Mesenchymal stem cell (in vitro differentiated cells and primary cell): ENCODE measurements around the gene SPAG7.

Experiments used
- DNase-seq: peaks from one replicate; pipeline ENCODE4 v3.0.0-alpha.2; 2013
- H2AFZ ChIP-seq: one replicate; pipeline ENCODE4 v1.6.1; 2013; ENCODE audit warnings: low read depth, mild to moderate bottlenecking, control low read depth, inconsistent platforms, low read length, moderate library complexity
- H2AK5ac ChIP-seq: 2 replicates; pipeline ENCODE4 v1.6.1; 2013; ENCODE audit warnings: low read length, moderate library complexity, mild to moderate bottlenecking, inconsistent platforms; ENCODE audit not compliant: severe bottlenecking
- H2BK120ac ChIP-seq: one replicate; pipeline ENCODE4 v1.6.1; 2013; ENCODE audit warnings: low read depth, mild to moderate bottlenecking, inconsistent platforms, low read length, moderate library complexity
- H2BK12ac ChIP-seq, 2 experiments: one replicate each; pipeline ENCODE4 v1.6.1; 2013; ENCODE audit warnings: inconsistent platforms in 2 of 2, low read length in 2 of 2, mild to moderate bottlenecking in 2 of 2, moderate library complexity in 2 of 2, control low read depth in 1 of 2
- H2BK15ac ChIP-seq: one replicate; pipeline ENCODE4 v1.6.1; 2013; ENCODE audit warnings: mild to moderate bottlenecking, low read depth, inconsistent platforms; ENCODE audit not compliant: poor library complexity, severe bottlenecking
- H2BK5ac ChIP-seq: 2 replicates; pipeline ENCODE4 v1.6.1; 2013; ENCODE audit warnings: low read depth, mild to moderate bottlenecking, low read length, control low read depth, inconsistent platforms; ENCODE audit not compliant: poor library complexity, severe bottlenecking
- H3K14ac ChIP-seq, 2 experiments: one replicate each; pipeline ENCODE4 v1.6.1; 2013; ENCODE audit warnings: inconsistent platforms in 2 of 2, low read length in 2 of 2, control low read depth in 1 of 2, mild to moderate bottlenecking in 1 of 2, moderate library complexity in 1 of 2
- H3K18ac ChIP-seq, 2 experiments: one replicate each; pipeline ENCODE4 v1.6.1; 2013; ENCODE audit warnings: inconsistent platforms in 2 of 2, low read length in 2 of 2, control low read depth in 1 of 2, low read depth in 1 of 2, mild to moderate bottlenecking in 1 of 2
- H3K23ac ChIP-seq, 2 experiments: one replicate each; pipeline ENCODE4 v1.6.1; 2013; ENCODE audit warnings: inconsistent platforms in 2 of 2, low read length in 2 of 2, mild to moderate bottlenecking in 2 of 2, moderate library complexity in 2 of 2, control low read depth in 1 of 2
- H3K27ac ChIP-seq: 2 replicates; pipeline ENCODE4 v1.5.1; 2013; ENCODE audit warnings: mild to moderate bottlenecking, moderate library complexity, low read length, control low read depth, inconsistent platforms; ENCODE audit not compliant: poor library complexity, severe bottlenecking
- H3K27me3 ChIP-seq, 2 experiments: 2 replicates each; pipeline versions ENCODE4 v1.6.1 to v1.7.0; 2013; ENCODE audit warnings: low read length in 2 of 2, mild to moderate bottlenecking in 2 of 2, moderate library complexity in 2 of 2, control low read depth in 1 of 2, inconsistent platforms in 1 of 2; ENCODE audit not compliant: control insufficient read depth in 1 of 2, insufficient read depth in 1 of 2
- H3K36me3 ChIP-seq, 2 experiments: 2 replicates each; pipeline versions ENCODE4 v1.6.1 to v1.7.0; 2013; ENCODE audit warnings: low read length in 2 of 2, control low read depth in 1 of 2, inconsistent platforms in 1 of 2, low read depth in 1 of 2, mild to moderate bottlenecking in 1 of 2; ENCODE audit not compliant: insufficient read depth in 2 of 2, control insufficient read depth in 1 of 2
- H3K4ac ChIP-seq, 2 experiments: one replicate each; pipeline ENCODE4 v1.6.1; 2013; ENCODE audit warnings: inconsistent platforms in 2 of 2, low read length in 2 of 2, mild to moderate bottlenecking in 2 of 2, moderate library complexity in 2 of 2, control low read depth in 1 of 2, low read depth in 1 of 2
- H3K4me1 ChIP-seq: 2 replicates; pipeline ENCODE4 v1.6.1; 2013; ENCODE audit warnings: low read depth, low read length, control low read depth; ENCODE audit not compliant: control insufficient read depth, insufficient read depth
- H3K4me2 ChIP-seq: 2 replicates; pipeline ENCODE4 v1.6.1; 2013; ENCODE audit warnings: low read length, mild to moderate bottlenecking, inconsistent platforms; ENCODE audit not compliant: poor library complexity, severe bottlenecking
- H3K4me3 ChIP-seq, 2 experiments: 2 replicates each; pipeline versions ENCODE4 v1.5.1 to v1.7.0; 2013; ENCODE audit warnings: low read length in 2 of 2, mild to moderate bottlenecking in 2 of 2, control low read depth in 1 of 2, low read depth in 1 of 2; ENCODE audit not compliant: insufficient read depth in 1 of 2
- H3K79me1 ChIP-seq: replicated peaks from 2 replicates; pipeline ENCODE4 v1.6.1; 2013; ENCODE audit warnings: mild to moderate bottlenecking, control low read depth, low read length, inconsistent platforms; ENCODE audit not compliant: poor library complexity, severe bottlenecking
- H3K9ac ChIP-seq: 2 replicates; pipeline ENCODE4 v1.7.0; 2013; ENCODE audit warnings: mild to moderate bottlenecking, low read length, moderate library complexity
- H3K9me3 ChIP-seq: 2 replicates; pipeline ENCODE4 v1.7.0; 2013; ENCODE audit warnings: mild to moderate bottlenecking, low read length; ENCODE audit not compliant: control insufficient read depth
- H4K8ac ChIP-seq: one replicate; pipeline ENCODE4 v1.6.1; 2013; ENCODE audit warnings: inconsistent platforms, mild to moderate bottlenecking, low read length, moderate library complexity
- H4K91ac ChIP-seq: one replicate; pipeline ENCODE4 v1.6.1; 2013; ENCODE audit warnings: mild to moderate bottlenecking, low read length, inconsistent platforms
- WGBS: methylation state at CpG from one replicate; pipeline ENCODE4 v1.1.7; 2013; ENCODE audit warnings: mixed read lengths; 5-methylcytosine and 5-hydroxymethylcytosine counted together

SPAG7 gene

GRCh38 chr17:4939796-4940554 lies 27.6 kb downstream of the SPAG7 start, which contains the start of the genes RNF167 and SLC25A11:
RNF167 (plus strand) TSS chr17:4940268; CDS start chr17:4940910, 642 bp downstream.
SLC25A11 (minus strand) TSS chr17:4940046; CDS start chr17:4939910, 136 bp downstream.
- peak; percentile 100 for DNase-seq
- Histone ChIP-seq H2BK15ac (no peak within 1 kb of the TSS), H3K4me1 (peaks cover 32% of the 10 kb centered on the region), H3K36me3 (peaks cover 61 to 66% of the 10 kb centered on the region in 2 experiments), H3K4me3 (peak within 1 kb of the TSS; percentile 80 to 98), H3K4me2 (peak within 1 kb of the TSS; percentile 94), H3K4ac (peak within 1 kb of the TSS; percentile 95 to 96), H2BK12ac (no peak within 1 kb of the TSS), H3K79me1 (peaks cover 25% of the 10 kb centered on the region), H3K9ac (peak within 1 kb of the TSS; percentile 97), H2AK5ac (peak within 1 kb of the TSS; percentile 79), H3K23ac (peak within 1 kb of the TSS in 1 of 2 experiments; percentile 77), H3K18ac (peak within 1 kb of the TSS; percentile 88 to 90), H3K27me3 (no peaks in the 10 kb centered on the region), H3K27ac (peak within 1 kb of the TSS; percentile 98), H4K91ac (peak within 1 kb of the TSS; percentile 94), H3K14ac (peak within 1 kb of the TSS; percentile 86 to 90), H4K8ac (peak within 1 kb of the TSS; percentile 95), H2BK5ac (peak within 1 kb of the TSS; percentile 67), H2BK120ac (peak within 1 kb of the TSS; percentile 86), H2AFZ (peak within 1 kb of the TSS; percentile 57), H3K9me3 (no peaks in the 10 kb centered on the region)
- under 1% methylated on average over 68 of the region's 72 CpGs for WGBS

- no peaks in the 10 kb centered on the region for H3K9me3 ChIP-seq
- under 1% methylated on average over 7 of the region's 16 CpGs for WGBS
- no peak overlapping the region for H2BK12ac ChIP-seq
- peak overlapping the region; percentile 58 for H3K4me2 ChIP-seq
- H3K18ac ChIP-seq, result peak overlapping the region; percentile 88 to 90
- H2BK5ac ChIP-seq, result peak overlapping the region; percentile 39
- peak overlapping the region; percentile 57 for H2AFZ ChIP-seq
- peak overlapping the region; percentile 19 to 89 for H3K14ac ChIP-seq
- H3K79me1 ChIP-seq, result peaks cover 25% of the 10 kb centered on the region
- H3K4ac ChIP-seq, result peak overlapping the region; percentile 81 to 95
- peaks cover 29% of the 10 kb centered on the region for H3K4me1 ChIP-seq
- H2BK120ac ChIP-seq, result peak overlapping the region; percentile 65
- no peak for DNase-seq
- peak overlapping the region; percentile 93 for H3K27ac ChIP-seq
- peak overlapping the region; percentile 97 for H3K9ac ChIP-seq
- no peaks in the 10 kb centered on the region for H3K27me3 ChIP-seq
- no peak overlapping the region for H2AK5ac ChIP-seq
- no peak overlapping the region for H2BK15ac ChIP-seq
- H3K4me3 ChIP-seq, result peak overlapping the region; percentile 78 to 98
- peak overlapping the region; percentile 90 for H4K8ac ChIP-seq
- H3K36me3 ChIP-seq, result peaks cover 56 to 61% of the 10 kb centered on the region in 2 experiments
- peak overlapping the region in 1 of 2 experiments; percentile 38 for H3K23ac ChIP-seq
- peak overlapping the region; percentile 43 for H4K91ac ChIP-seq
These were observed 28.1 kb downstream of the SPAG7 start for GRCh38 chr17:4939546-4939795.

GRCh38 chr17:4938688-4939545 lies 28.7 kb downstream of the SPAG7 start:
- WGBS, result 76% methylated on average over 19 of the region's 19 CpGs
- Histone ChIP-seq H3K27ac (peak overlapping the region; percentile 93), H2BK15ac (no peak overlapping the region), H2AFZ (no peak overlapping the region), H3K79me1 (peaks cover 25% of the 10 kb centered on the region), H3K9ac (peak overlapping the region; percentile 97), H4K91ac (peak overlapping the region; percentile 43), H2AK5ac (peak overlapping the region; percentile 13), H2BK120ac (no peak overlapping the region), H4K8ac (peak overlapping the region; percentile 90), H3K14ac (peak overlapping the region; percentile 19 to 89), H2BK12ac (no peak overlapping the region), H3K4me3 (peak overlapping the region; percentile 78 to 98), H3K4me2 (peak overlapping the region; percentile 58), H3K27me3 (no peaks in the 10 kb centered on the region), H3K9me3 (no peaks in the 10 kb centered on the region), H3K23ac (peak overlapping the region in 1 of 2 experiments; percentile 77), H3K18ac (peak overlapping the region; percentile 88 to 90), H3K36me3 (peaks cover 54 to 56% of the 10 kb centered on the region in 2 experiments), H3K4me1 (peaks cover 33% of the 10 kb centered on the region), H2BK5ac (no peak overlapping the region), H3K4ac (peak overlapping the region; percentile 81 to 95)
- DNase-seq, result peak; percentile 46

GRCh38 chr17:4938069-4938491 lies 29.5 kb downstream of the SPAG7 start:
- Histone ChIP-seq H3K9ac (peak overlapping the region; percentile 97), H4K8ac (peak overlapping the region; percentile 69), H2BK12ac (no peak overlapping the region), H2BK15ac (no peak overlapping the region), H3K9me3 (no peaks in the 10 kb centered on the region), H3K79me1 (peaks cover 28% of the 10 kb centered on the region), H2AFZ (no peak overlapping the region), H3K27me3 (no peaks in the 10 kb centered on the region), H2BK120ac (no peak overlapping the region), H3K4me2 (peak overlapping the region; percentile 14), H3K23ac (no peak overlapping the region), H3K4me1 (peaks cover 35% of the 10 kb centered on the region), H2BK5ac (no peak overlapping the region), H3K36me3 (peaks cover 47 to 50% of the 10 kb centered on the region in 2 experiments), H4K91ac (peak overlapping the region; percentile 53), H3K18ac (no peak overlapping the region), H2AK5ac (peak overlapping the region; percentile 47), H3K4me3 (no peak overlapping the region), H3K27ac (no peak overlapping the region), H3K4ac (no peak overlapping the region), H3K14ac (no peak overlapping the region)
- 94% methylated on average over 7 of the region's 11 CpGs for WGBS
- no peak for DNase-seq
